ENCODE results near the gene CCDC69.

DNA sequence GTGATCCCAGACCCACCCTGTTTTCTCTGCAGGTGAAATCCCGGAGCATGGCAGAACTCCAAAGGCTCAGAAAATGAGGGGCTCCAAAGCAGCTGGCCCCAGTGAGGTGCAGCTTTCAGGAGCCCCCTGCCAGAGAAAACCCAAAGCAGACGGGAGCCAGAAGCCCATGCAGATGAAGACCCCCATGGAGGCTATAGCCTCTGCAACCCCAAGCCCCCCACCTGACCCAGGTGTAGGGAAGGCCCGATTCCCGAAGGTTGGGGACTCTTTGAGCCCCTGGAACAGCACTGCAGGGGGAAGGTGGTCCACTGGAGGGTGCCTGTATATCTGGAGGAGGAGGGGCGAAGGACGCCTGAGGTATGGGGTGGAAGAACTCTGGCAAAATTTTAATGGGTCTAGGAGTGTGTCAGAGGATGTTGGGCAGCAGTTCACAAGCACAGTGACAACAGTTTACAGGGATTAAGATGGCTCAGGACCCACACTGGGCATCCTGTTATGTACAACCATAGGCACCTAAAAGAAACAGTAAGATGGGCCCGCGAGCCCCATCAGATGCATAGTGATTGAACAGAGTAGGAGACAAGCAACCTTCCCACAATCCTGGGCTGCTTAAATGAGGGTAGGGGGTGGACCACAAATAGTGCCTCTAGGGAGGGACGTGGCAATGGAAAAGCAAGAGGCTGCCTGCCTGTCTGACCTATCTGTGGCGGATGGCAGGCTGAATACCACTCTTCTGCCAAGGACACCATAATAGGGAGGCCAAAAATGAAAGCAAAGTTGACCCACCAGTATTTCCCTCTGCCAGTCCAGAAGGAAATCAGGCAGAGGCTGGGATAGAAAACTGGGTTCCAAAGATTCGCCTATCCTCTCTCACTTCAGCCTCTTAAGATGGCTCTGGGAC lies 49.9 kb downstream of the CCDC69 start:
- TF ChIP-seq CTCF (IDR thresholded peaks at IDR 0.05) (no peak), ZFX (IDR thresholded peaks at IDR 0.05; ENCODE audit: borderline replicate concordance) (no peak)

Data from 22Rv1 (cell line).